AG10803 (cell line): ENCODE data around the gene ADCY7.

Experiments
- DNase-seq: peaks from one replicate; pipeline ENCODE4 v3.0.0; 2010; ENCODE audit warnings: low read depth
- H3K4me3 ChIP-seq: 2 replicates; pipeline ENCODE4 v1.5.1; 2011; ENCODE audit warnings: mild to moderate bottlenecking, low read length, control low read depth
- CTCF ChIP-seq: conservative IDR thresholded peaks from 2 replicates; pipeline ENCODE4 v1.5.1; 2011; ENCODE audit warnings: mild to moderate bottlenecking, low read length, control low read depth, inconsistent platforms

ADCY7 gene

GRCh38 chr16:50310308-50311133, 44.2 kb downstream of the ADCY7 start:
- no peak overlapping the region for H3K4me3 ChIP-seq
- no peak for TF ChIP-seq CTCF
- no peak for DNase-seq

DNA sequence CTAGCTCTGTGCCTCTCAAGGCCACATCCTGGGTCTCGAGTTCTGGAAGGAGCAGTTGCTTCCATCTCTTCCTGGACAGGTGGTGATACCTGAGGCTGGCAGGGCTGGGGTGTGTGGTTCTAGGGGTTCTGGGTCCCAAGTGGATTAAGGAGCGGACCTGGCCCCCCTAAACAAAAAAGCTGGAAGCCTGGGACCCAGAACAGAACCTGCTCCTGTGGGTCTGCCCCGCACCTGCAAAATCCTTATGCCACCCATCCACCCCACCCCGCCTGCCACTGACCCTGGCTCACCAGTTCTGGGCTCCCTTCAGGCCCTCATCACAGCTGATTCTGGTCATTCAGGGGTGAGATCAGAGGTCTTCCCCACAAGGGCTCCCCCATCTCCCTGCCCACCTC, 44.8 kb downstream of the ADCY7 start:
- H3K4me3 ChIP-seq = no peak overlapping the region
- TF ChIP-seq CTCF = no peak
- no peak for DNase-seq

DNA sequence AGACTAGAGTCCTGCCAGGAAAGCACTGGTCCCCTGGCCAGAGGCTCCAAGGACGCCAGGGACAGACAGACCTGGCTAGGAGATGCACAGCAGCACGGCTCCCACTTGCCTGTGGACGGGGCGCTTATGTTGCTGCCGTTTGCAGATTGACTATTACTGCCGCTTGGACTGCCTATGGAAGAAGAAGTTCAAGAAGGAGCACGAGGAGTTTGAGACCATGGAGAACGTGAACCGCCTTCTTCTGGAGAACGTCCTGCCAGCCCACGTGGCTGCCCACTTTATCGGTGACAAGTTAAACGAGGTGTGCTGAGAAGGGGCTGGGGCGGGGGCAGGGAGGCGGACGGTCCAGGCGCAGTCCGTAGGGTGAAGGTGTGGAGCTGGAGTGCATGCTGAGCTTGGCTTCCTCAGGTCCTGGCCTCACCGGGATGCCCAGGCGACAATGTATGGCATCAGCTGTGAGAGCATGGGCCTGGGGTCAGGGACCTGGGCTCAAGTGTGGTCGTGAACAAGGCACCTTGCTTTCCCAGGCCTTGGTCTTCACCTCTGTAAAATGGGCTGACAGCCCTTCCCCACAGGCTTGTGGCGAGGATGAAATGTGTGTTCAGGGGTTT, 45.6 kb downstream of the ADCY7 start:
- DNase-seq = no peak
- no peak for TF ChIP-seq CTCF

DNA sequence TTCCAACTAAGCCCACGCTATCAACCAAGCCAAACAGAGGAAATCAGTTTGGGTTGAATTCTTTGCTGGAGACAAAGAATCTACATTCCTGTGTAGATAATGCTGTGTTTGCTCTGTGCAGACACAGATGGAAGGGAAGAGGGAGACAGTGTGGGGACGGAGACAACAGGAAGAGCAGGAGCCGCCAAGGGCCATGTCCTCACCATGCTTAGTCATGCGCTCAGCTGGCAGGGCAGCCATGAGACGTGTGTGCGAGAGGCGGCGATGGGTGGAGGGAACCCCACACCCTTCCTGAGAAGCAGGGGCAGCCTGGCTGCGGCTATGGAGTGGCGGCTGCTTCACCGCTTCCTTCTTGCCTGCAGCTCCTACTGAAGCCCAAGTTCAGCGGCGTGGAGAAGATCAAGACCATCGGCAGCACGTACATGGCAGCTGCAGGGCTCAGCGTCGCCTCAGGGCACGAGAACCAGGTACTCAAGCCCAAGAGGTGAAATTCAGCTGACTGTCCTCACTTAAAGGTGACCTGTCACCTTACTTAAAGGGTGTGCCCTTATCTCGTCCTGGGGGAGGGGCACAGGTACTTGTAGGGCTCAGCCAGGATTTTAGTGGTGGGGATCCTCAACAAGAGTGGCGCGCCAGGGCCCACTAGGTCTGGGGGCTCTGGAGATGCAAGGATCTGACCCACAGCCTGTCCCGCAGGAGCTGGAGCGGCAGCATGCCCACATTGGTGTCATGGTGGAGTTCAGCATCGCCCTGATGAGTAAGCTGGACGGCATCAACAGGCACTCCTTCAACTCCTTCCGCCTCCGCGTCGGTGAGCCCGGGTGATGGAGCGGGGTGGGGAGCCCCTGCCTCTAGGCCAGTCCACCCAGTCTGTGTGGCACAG, 47.5 kb downstream of the ADCY7 start:
- no peak for TF ChIP-seq CTCF
- peak; percentile 83 for DNase-seq
- H3K4me3 ChIP-seq = no peak overlapping the region

More for the DNA sequence above, 45.6 kb downstream of the ADCY7 start:
- H3K4me3 ChIP-seq = no peak overlapping the region

DNA sequence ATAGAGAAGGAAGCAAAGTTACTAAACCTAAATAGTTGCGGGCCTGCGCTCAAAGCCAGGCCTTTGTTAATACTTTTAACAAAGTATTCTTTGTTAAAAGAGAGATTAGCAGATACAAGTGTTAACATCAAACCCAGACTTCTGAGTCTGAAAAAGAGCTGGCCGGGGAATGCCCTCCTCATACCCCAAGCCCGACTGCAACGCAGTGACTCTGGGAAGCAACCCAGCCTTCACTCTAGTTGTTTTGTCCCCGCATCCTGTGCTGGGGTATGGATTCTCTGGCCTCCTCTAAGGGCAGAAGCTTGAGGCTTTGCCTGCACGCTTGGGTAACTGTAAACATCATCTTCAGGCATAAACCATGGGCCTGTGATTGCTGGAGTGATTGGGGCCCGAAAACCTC, 48.3 kb downstream of the ADCY7 start:
- no peak overlapping the region for H3K4me3 ChIP-seq
- no peak for TF ChIP-seq CTCF
- DNase-seq = no peak

GRCh38 chr16:50315346-50315997, 49.1 kb downstream of the ADCY7 start:
- no peak for DNase-seq
- TF ChIP-seq CTCF = no peak

More at GRCh38 chr16:50315346-50315997, 49.1 kb downstream of the ADCY7 start:
- H3K4me3 ChIP-seq = no peak overlapping the region
